ENCODE data around the gene TRABD2B.

TRABD2B gene

DNA sequence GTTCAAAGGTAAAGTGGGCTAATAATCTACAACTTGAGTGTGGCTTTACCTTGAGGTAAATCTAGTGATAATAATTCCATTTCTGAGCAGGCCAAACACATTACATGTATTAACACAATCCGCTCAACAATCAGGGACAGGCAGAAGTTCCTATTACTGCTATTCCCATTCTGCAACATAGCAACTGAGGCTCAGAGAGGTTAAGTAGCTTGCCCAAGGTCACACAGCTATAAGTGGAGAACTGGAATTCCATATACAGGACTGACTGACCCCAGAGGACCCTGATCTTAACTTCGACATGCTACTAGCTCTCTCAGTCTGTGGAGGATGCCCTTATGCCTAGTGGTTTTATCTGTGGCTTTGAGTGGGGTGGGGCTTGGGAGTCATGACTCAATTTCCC lies 110.1 kb downstream of the TRABD2B start:
- no peak for TF ChIP-seq CTCF (IDR thresholded peaks at IDR 0.05; ENCODE audit: low read depth, low read length, poor library complexity, severe bottlenecking)
- no peak for TF ChIP-seq EZH2phosphoT487 (IDR thresholded peaks at IDR 0.05; ENCODE audit: borderline replicate concordance, low read length)
- no peaks in the 10 kb centered on the region for H3K79me2 ChIP-seq (ENCODE audit: control insufficient read depth, low read length)
- no peaks in the 10 kb centered on the region for H3K9me2 ChIP-seq (replicated peaks; ENCODE audit: control insufficient read depth, low read length)
- H3F3A ChIP-seq (ENCODE audit: control insufficient read depth, insufficient read depth): no peaks in the 10 kb centered on the region
- H4K20me1 ChIP-seq (ENCODE audit: control insufficient read depth, insufficient read depth, low read depth, low read length): no peaks in the 10 kb centered on the region
- H3K4me3 ChIP-seq (ENCODE audit: low read length): no peak overlapping the region
- H3K9me3 ChIP-seq (ENCODE audit: control insufficient read depth, insufficient read depth, low read length): no peaks in the 10 kb centered on the region
- H3K36me3 ChIP-seq (ENCODE audit: control insufficient read depth, low read length): no peaks in the 10 kb centered on the region
- no peak overlapping the region for H3K27ac ChIP-seq (ENCODE audit: low read depth, low read length)
- no peak overlapping the region for H3K4me2 ChIP-seq (ENCODE audit: low read length)
- no peaks in the 10 kb centered on the region; the same call in 1 of the 2 replicates for H3K27me3 ChIP-seq (ENCODE audit: control insufficient read depth, low read length)
- H3K4me1 ChIP-seq (ENCODE audit: control insufficient read depth, low read length): no peaks in the 10 kb centered on the region

DNA sequence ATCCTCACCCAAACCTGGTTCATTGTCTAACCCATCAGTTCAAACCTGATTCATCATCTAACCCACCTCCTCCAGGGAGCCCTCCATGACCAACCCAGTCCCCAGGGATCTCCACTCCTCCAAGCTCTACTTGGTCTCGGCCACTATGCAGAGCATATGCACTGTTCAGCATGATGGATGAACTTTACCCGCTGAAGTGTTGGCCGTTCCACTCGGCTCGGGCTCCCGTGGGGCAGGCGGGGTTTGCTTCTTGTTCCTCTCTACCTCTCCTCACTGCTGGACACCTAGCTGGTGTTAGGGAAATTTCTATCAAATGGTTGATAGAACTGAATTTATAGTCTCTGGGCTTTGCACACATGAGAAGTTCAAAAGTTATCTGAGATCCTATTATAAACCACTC lies 111.0 kb downstream of the TRABD2B start:
- H3F3A ChIP-seq (ENCODE audit: control insufficient read depth, insufficient read depth): no peaks in the 10 kb centered on the region
- H3K9me2 ChIP-seq (replicated peaks; ENCODE audit: control insufficient read depth, low read length): no peaks in the 10 kb centered on the region
- no peaks in the 10 kb centered on the region for H3K9me3 ChIP-seq (ENCODE audit: control insufficient read depth, insufficient read depth, low read length)
- no peaks in the 10 kb centered on the region for H4K20me1 ChIP-seq (ENCODE audit: control insufficient read depth, insufficient read depth, low read depth, low read length)
- no peaks in the 10 kb centered on the region for H3K4me1 ChIP-seq (ENCODE audit: control insufficient read depth, low read length)
- H3K4me2 ChIP-seq (ENCODE audit: low read length): no peak overlapping the region
- no peak for TF ChIP-seq CTCF (IDR thresholded peaks at IDR 0.05; ENCODE audit: low read depth, low read length, poor library complexity, severe bottlenecking)
- no peak for TF ChIP-seq EZH2phosphoT487 (IDR thresholded peaks at IDR 0.05; ENCODE audit: borderline replicate concordance, low read length)
- no peaks in the 10 kb centered on the region for H3K36me3 ChIP-seq (ENCODE audit: control insufficient read depth, low read length)
- no peaks in the 10 kb centered on the region for H3K79me2 ChIP-seq (ENCODE audit: control insufficient read depth, low read length)
- H3K4me3 ChIP-seq (ENCODE audit: low read length): no peak overlapping the region
- no peak overlapping the region for H3K27ac ChIP-seq (ENCODE audit: low read depth, low read length)
- H3K27me3 ChIP-seq (ENCODE audit: control insufficient read depth, low read length): no peaks in the 10 kb centered on the region; the same call in 1 of the 2 replicates

- H3K79me2 ChIP-seq (ENCODE audit: control insufficient read depth, low read length): no peaks in the 10 kb centered on the region
- H3K27ac ChIP-seq (ENCODE audit: low read depth, low read length): no peak overlapping the region
- no peak overlapping the region for H3K4me2 ChIP-seq (ENCODE audit: low read length)
- H3K9me2 ChIP-seq (replicated peaks; ENCODE audit: control insufficient read depth, low read length): no peaks in the 10 kb centered on the region
- no peaks in the 10 kb centered on the region for H3K9me3 ChIP-seq (ENCODE audit: control insufficient read depth, insufficient read depth, low read length)
- no peaks in the 10 kb centered on the region for H3K4me1 ChIP-seq (ENCODE audit: control insufficient read depth, low read length)
- H4K20me1 ChIP-seq (ENCODE audit: control insufficient read depth, insufficient read depth, low read depth, low read length): no peaks in the 10 kb centered on the region
- TF ChIP-seq EZH2phosphoT487 (IDR thresholded peaks at IDR 0.05; ENCODE audit: borderline replicate concordance, low read length): no peak
- no peak for TF ChIP-seq CTCF (IDR thresholded peaks at IDR 0.05; ENCODE audit: low read depth, low read length, poor library complexity, severe bottlenecking)
- H3F3A ChIP-seq (ENCODE audit: control insufficient read depth, insufficient read depth): no peaks in the 10 kb centered on the region
- no peaks in the 10 kb centered on the region; the same call in 1 of the 2 replicates for H3K27me3 ChIP-seq (ENCODE audit: control insufficient read depth, low read length)
- no peaks in the 10 kb centered on the region for H3K36me3 ChIP-seq (ENCODE audit: control insufficient read depth, low read length)
- H3K4me3 ChIP-seq (ENCODE audit: low read length): no peak overlapping the region
These were observed 111.9 kb downstream of the TRABD2B start for GRCh38 chr1:47885062-47885830.
